HG02763 (cell line): Measurements from ENCODE around the gene PACSIN2.
A peak's percentile ranks its signal among the peaks of the same experiment; 100 is the strongest.

Source experiments
- ATAC-seq: cut with Tn5 transposase; IDR thresholded peaks from one replicate; pipeline ENCODE4 v1.9.1; 2021; ENCODE audit warnings: mild to moderate bottlenecking, moderate library complexity; ENCODE audit not compliant: unreplicated experiment

PACSIN2 gene

DNA sequence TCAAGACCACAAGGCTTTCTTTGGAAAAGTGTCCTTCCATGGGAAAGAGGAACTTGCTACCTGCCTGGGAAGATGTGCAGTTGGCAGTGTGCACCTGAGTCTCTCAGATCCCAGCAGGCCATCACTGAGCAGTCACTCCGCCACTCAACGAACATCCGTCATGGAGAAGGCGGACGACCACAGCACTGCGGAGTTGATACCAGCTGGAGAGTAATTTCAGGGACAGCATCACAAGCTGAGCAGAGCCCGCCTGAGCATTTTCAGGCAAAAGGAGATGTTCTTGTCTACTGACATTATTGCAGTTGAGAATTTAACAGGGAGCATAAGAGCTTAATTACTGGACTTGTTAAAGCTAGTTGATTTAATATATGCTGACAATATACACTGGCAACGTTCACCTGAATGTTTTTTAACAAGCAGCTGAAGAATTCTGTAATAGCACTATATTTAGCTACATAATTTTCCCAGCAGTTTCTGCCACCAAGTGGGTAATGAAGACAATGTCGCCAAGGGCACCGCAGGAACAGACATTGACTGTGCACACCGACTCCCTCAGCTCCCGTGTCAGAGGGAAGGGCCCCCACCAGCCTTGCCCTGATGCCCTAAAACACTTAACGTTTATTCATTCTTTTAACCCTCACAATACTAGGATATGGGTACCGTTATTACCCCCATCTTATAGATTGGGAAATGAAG, 105.4 kb downstream of the PACSIN2 start:
- no peak for ATAC-seq

DNA sequence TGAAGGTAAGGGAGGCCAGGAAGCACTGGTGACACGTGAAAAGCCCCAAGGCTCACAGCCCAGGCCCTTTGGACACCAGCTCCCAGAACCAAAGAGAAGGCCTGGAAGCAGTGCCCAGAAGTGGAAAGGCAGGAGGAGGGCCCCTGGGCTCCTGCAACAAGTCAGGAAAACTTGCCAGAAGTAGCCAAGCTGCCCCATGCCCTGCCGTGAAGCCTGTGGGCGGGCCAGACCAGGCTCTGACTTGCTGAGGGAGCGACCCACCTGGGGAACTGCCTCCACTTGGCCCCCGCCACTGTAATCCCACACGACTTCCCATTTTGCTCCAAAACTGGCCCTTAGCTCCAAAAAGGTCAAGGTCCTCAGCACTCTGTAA, 106.6 kb downstream of the PACSIN2 start:
- ATAC-seq = no peak

DNA sequence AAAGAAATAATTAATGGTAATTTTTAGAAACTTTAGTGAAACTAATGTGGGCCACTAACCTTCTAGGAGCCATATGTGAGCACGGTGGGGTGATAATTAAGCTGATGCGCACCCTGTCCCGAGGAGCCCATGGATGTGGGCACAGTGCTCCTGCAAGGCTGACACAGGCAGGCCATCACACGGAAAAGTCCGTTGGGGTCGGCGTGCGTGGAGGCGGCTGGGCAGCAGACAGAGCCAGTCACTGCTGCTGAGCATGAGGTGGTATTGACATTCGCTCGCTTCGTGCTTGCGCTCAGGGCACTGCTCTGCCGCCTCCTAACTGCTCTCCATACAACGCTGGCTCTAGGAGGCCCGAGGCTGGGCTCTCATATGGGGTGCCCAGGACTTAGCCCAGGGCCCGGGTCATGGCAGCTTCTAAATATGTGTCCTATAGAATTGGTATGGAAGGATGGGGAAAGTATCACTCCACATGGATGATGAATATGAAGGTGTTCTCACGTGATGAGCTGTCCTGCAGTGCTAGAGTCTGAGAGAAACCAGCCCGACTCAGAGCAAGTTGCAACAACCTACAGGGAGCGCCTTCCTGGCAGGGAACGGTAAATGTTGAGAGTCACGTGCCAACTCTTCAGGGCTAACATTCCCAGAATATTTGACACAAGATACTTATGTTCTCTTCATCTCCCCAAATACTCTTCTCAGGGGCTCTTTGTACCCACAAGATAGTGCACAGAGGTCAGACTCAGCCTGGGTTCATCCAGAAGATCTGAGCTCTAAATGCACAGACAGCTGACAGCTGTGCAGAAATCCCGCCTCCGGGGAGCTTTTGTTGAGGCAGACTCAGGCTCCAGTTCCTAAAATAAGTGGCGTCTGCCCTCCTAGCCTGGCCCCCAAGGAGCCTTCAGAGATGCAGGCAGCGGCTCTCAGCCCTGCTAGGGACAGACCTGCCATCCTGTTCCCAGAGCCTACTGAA, 107.3 kb downstream of the PACSIN2 start:
- ATAC-seq = no peak

DNA sequence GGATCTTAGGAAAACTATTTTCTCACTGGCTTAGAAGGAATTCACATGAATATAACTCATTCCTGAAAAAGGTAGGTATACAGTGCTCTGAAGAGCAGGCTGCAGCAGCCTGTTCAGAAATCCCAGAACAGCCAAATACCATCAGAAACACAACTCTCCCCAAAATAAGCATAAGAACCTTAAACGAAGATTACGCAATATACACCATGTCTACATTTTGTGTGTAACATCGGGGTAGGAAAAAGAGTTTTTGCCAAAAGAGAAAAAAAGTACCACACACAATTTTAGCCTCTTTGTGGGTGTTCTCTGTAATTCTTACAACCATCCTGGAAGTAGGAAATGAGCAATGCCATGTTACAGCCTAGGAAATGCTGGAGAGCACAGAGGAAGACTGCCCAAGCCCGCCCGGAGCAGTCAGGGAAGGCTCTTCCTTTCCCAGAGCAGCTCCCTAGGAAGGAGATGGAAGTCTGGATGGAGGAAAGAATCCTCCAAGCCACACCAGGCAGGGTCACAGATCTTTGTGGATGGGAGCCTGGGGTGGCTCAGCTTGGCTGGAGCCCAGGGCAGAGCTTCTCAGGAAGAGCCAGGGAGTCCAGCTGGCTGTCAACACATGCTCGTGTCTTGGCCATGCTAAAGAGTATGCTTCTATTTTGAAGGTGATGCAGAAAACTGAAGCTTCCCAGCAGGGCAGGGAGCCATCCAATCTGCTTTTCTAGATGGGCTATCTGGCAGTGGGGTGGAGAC, 108.2 kb downstream of the PACSIN2 start:
- ATAC-seq = no peak

- no peak for ATAC-seq
Observed at GRCh38 chr22:42905702-42906183, 109.2 kb downstream of the PACSIN2 start.

- no peak for ATAC-seq
Observed at GRCh38 chr22:42905217-42905616, 109.7 kb downstream of the PACSIN2 start.

DNA sequence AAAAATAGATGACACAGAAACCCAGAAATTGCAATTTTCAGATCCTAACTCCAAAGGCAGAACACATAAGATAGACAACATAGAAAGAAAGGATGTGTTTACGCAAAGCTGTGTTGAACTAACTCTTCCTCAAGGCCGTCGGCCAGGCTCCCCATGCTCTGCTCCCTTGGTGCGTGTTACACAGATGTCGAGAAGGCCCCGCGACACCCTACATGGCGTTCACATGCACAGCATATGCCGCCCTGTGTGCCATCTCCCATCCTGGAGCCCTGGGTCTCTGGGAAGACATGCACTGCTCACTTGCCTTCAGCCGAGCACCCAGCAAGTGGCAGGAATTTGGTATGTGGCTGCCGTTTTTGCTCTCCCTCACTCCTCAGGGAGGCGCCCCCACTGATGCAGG, 110.9 kb downstream of the PACSIN2 start:
- no peak for ATAC-seq

DNA sequence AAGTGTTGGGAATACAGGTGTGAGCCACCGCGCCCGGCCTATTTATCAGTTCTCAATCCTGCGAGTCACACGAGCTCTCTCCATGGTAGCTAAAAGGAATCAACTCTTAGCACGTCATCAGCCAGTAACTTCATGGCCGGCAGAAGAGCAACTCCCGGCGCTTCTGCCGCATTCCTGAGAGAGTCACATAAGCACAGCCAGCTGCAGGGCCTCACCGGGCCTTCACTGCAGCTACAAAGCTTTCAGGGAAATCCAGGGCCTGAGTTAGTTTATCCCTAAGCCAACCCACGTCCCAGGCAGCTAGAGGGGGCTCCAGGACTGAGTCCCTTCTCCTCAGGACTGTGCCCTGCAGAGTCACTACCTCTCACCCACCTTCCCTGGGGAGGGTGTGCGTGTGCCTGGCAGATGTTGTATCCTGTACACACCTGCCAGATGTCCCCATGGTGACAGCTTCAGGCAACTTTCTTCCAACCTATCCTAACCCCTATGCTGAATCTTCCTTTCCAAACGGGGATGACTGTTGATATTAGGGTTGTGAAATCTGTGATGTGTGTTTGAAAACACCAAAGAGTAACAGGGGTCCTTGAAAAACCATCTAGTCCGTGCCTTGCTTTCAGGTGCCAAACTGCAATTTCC, 112.0 kb downstream of the PACSIN2 start:
- ATAC-seq = no peak

GRCh38 chr22:42901790-42902508, 113.0 kb downstream of the PACSIN2 start:
- ATAC-seq = no peak

GRCh38 chr22:42897960-42898359, 117.0 kb downstream of the PACSIN2 start:
- ATAC-seq = no peak

DNA sequence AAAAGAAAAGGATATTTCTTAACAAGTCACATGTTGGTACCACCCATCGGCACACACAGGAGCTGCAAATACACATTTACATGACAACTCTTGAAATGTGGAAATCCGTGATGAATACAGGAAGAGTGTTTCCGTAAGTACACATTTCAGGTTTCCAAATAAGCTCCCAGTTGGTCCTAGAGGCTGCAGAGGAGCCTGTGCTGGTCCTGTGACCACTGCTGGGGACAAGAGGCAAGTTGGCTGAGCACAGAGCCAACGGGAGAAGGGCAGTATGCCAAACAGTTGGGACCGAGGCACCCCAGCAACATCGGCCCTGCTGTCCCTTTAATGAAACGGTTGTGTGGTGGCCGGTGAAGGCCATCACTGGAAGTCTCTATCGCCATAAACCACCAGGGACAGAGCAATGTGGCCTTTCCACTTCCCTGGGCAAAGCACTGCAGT, 119.4 kb downstream of the PACSIN2 start:
- no peak for ATAC-seq

DNA sequence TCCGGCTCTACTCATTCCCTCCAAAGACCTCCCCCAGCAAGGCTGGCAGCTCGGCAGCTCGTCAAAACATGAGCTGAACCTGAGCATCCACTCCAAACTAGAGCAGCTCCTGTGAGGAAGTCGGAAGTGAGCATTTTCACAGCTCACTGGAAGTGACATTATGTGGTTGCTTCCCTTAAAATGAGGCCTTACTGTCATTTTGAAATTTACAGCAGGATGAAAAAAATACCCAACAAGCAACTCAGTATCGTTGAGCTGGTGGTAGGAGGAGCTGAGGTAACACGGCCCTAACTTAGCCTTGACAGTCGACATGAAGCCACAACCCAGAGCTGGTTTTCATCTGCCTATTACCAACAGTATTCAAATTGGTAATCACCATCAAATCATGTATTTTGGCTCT, 119.9 kb downstream of the PACSIN2 start:
- ATAC-seq = no peak

DNA sequence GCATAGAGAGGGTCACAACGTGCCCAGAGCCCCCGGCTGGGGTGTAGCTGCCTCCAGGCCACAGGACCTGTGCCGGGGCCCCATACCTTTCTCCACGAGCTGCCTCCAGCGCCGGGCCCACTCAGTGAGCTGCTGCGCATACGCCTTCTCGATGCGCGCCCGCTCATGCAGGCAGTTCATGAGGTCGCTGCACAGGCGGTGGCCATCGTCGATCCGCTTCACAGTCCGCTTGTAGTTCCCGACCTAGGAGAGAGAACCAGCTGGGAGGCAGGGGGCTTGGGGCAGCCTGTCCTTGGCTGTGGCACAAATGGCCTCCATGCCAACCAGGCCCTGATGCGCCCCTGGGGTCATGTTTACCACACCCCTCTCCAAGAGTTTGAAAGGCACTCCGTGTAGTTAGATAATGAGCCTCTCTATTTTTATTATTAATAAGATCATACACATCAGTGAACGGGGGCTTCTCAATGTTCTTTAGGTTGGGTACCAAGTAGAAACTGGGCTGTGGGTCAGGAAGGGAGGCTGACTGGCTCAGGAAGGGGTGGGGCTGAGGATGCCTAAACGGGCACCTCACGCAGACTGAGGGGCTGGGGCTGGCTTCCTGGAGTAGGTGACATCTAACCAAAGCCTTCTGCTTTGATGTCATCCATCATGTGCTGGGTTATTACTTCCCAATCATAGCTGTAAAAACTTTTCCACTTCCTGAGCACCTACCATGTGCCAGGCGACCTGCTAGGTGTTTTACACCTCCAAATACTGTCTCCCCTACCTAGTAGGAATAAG, 121.4 kb downstream of the PACSIN2 start:
- ATAC-seq = no peak

GRCh38 chr22:42892571-42893316, 122.2 kb downstream of the PACSIN2 start:
- no peak for ATAC-seq

DNA sequence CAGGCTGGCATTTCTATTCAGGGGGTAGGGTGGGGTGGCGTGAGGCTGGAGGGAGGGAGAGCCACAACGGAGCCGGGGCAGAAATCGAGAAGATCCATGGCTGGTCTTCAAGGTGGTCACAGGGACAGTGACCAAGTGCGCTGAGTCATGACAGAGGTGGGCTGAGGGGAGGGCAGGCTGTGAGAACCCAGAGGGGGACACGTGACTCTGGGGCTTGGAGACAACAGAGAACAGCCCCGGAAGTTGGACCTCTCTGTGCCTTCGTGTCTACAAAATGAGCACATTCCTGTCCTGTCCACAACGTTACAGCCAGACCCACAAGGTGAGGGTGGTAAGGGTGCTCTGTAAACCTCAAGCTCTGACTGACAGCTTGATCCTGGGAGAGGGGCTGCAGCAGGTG, 122.8 kb downstream of the PACSIN2 start:
- no peak for ATAC-seq

DNA sequence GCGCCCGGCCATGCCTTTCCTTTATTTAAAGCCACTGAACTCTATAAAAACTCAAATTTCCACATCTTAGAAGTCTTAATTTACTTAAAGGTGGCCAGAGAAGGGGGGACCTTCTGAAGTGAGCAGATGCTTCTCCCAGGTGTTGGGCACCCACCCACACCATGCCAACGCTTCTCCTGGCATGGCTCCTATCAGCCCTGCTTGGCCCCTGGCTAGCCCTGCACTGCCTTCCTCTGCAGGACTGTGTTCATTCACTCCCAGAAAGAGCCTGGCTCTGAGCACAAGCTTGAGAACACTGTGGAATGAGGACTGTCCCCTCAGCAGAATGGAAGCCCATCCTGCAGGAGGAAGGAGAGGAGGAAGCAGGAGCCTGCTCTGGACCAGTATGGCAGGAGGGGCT, 123.3 kb downstream of the PACSIN2 start:
- no peak for ATAC-seq

DNA sequence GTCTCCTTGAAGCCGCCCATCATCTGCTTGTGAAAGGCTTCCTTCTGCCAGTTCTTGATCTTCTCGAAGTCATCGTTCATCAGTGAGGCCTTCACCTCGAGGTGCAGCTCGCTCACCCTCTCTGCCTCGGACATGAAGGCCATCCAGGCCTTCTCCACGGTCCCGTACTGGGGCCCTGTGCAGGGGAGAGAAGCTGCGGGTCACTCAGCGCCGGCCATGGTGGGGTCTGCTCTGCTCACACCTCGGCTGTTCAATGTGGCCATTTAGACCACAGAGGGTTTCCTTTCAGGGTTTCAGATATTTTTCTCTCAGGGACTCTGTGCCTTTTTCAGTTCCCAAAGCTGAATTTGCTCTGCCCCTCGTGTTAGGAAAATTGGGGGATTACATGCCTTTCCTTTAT, 123.9 kb downstream of the PACSIN2 start:
- ATAC-seq = no peak

DNA sequence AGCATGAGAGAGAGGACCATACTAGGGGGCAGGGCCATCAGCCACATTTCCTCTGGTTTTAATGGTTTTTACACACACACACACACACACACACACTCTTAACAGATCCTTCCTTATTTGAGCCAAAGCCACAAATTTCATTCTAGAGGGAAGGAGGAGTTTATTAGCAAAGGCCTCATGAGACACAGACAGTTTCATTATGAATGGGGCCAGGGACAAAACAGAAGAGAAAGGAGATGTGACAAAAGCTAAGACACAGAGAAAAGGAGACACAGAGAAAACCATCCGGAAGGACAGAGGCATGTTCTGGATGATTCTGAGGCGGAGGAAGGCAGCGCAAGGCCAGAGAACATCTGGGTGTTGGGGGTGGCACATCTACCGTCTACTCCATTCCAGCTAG, 125.6 kb downstream of the PACSIN2 start:
- ATAC-seq = peak; percentile 44
